ENCODE results near the gene PDE3A.
"Not testable (repeated sequence)": the region's sequence is repeated elsewhere in the genome, so short reads cannot be mapped to it uniquely, and the experiment has no call there.

Gene PDE3A

GRCh38 chr12:20560935-20561334 lies 192.6 kb downstream of the PDE3A start:
- DNase-seq, result no peak

DNA sequence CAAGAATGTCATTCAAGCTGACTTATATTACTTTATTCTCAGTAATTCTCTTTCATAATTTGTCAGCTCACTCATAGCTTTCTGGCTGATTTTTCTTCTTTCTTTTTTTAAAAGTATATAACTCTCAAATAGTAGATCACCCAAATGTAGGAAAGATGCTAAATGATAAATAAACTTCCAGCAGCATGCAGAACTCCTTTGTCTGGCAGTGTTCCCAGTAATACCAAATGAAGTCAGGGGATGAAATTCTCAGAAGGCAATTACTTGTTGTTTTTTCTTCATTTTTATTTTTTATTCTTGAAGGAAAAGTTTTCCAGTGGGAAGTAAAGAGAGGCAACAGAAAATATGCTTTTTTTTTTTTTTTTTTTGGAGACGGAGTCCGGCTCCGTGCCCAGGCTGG lies 193.5 kb downstream of the PDE3A start:
- no peak for DNase-seq

DNA sequence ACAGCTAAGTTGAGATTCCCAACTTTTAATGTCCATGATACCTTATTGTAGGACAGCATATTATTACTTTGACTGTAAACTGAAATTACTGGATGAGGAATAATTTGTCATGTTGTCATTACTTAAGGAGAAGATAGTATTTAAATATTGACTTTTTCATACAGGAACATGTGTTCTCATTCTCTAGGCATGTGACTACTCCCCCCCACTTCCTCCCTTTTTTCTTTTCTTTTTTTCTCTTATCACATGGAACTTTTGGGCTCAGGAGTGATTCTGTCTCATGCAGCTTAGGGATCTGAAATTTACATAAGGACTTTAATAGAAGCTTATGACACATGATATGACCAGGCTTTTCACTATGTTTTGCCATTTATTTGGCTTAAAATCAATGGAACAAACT lies 199.1 kb downstream of the PDE3A start:
- no peak for DNase-seq

GRCh38 chr12:20572451-20572850 lies 204.1 kb downstream of the PDE3A start:
- no peak for DNase-seq

GRCh38 chr12:20576528-20576927 lies 208.2 kb downstream of the PDE3A start:
- no peak for DNase-seq

DNA sequence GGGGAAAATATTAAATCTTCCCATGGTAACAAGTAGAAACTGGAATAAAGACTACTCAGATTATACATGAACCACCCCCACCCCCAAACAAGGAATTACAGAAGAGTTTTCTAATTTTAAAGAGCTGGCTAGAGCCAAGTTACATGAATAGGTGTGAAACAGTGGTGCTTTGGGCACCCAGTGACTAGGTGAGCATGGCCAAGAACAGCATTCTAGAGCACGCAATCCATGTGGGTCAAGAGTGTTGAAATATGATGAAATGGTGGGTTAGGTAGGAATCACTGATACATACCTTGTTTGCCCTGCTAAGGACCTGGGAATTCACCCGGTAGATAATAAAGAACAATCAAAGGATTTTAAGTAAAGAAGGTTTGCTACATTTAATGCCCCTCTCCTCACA lies 208.7 kb downstream of the PDE3A start:
- DNase-seq, result no peak

DNA sequence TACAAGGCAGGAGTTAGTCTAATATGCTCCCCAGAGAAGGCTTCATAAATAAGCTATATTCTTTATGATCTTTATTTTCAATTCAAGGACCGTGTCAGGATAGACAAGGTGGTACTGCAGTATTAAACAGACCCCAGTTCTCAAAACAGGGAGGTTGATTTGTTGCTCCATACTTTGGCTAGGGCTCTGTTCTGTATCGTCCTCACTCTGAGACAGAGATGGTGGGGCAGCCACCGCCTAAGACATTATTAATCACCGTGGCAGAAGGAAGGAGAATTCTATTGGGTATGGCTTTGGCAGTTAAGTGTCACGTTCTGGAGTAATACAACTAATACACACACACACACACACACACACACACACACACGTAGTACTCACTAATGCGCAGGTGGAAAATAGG lies 209.8 kb downstream of the PDE3A start:
- no peak for DNase-seq

GRCh38 chr12:20585055-20585625 lies 216.8 kb downstream of the PDE3A start:
- DNase-seq, result no peak

DNA sequence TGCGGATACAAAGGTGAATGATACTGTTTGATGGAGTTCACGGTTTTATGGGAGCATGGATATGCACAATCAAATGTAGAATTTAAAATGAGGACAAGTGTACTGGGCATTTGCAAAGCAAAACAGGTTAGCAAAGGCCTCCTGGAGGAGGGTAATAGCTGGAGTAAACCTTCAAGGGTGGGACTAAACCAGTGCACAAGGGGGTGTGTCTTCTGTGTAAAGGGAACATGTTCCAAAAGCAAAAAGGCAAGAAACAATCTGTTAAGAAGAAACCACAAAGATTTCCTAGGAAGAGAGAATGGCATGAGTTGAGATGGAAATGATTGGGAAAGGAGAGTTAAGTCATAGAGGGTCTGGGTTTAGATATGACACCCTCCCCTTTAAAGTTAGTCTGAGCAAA lies 217.6 kb downstream of the PDE3A start:
- no peak for DNase-seq

GRCh38 chr12:20588042-20588441 lies 219.7 kb downstream of the PDE3A start:
- no peak for DNase-seq

DNA sequence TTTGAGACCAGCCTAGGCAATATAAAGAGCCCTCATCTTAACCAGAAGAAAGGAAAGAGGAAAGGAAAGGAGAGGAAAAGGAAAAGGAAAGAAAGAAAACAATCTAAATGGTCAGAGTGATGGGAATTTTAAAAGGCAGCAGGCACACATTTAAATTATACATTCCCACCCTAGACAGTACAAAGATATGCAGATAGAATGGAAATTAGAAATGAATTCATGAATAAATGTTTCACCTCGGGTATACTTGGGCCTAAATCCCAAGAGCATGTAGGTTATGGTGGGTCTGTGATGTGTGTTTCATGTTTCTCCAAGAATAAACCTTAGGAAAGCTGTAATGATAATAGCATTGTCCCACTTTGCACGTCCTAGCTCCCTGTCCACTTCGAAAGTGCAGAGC lies 222.2 kb downstream of the PDE3A start:
- DNase-seq, result no peak

DNA sequence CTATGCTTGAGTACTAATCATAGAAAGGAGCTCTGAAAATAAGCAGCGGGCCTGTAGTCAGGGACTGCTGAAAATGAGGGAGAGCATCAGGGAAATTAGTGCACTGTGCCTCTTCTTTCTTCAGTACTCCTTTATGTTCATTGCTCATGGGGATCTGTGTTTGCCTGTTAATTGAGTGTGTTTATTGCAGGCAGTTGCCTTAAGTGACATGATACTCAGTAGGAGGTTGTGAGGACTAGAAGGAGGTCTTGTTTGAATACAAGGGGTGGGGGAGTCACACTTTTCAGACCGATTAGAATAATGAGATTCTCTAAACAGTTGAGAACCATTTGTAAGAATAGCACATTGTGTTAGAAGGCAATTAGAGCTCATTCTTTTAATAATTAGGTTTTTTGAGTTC lies 224.2 kb downstream of the PDE3A start:
- DNase-seq, result no peak

- DNase-seq, result no peak
Observed at GRCh38 chr12:20593611-20594010, 225.3 kb downstream of the PDE3A start.

DNA sequence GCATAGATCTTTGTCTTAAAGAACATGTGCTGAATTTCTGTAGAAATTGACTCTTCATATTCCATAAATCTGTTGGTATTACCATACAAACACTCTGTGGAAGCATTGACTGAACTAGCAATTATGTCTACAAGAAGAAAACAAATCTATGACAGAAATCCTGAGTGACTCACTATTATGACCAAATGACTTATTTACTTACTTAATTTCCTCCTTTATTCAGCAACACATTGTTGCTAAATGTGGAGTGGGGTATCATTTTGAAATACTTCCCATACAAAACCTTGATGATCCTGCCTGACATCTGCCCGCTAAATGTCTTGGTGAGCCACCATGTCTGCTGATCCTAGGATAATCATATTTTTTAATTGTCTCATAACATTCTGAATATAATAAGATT lies 227.7 kb downstream of the PDE3A start:
- DNase-seq, result no peak

DNA sequence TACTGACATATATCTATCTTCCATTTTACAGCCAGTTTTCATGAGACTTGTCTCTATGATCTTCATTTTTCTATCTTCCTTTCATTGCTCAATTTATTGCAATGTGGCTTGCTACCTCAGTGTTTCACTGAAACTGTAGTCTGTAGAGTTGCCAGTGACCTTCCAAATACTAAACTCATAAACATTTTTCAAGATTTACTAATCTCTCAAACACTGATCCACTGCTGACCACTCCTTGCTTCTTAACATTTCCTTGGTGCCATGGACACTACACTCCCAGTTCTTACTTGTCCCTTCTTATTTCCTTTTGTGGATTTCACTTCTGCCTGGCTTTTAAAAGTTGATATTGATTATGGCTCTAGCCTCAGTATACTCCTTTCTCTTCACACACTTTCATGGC lies 231.4 kb downstream of the PDE3A start:
- DNase-seq, result no peak

DNA sequence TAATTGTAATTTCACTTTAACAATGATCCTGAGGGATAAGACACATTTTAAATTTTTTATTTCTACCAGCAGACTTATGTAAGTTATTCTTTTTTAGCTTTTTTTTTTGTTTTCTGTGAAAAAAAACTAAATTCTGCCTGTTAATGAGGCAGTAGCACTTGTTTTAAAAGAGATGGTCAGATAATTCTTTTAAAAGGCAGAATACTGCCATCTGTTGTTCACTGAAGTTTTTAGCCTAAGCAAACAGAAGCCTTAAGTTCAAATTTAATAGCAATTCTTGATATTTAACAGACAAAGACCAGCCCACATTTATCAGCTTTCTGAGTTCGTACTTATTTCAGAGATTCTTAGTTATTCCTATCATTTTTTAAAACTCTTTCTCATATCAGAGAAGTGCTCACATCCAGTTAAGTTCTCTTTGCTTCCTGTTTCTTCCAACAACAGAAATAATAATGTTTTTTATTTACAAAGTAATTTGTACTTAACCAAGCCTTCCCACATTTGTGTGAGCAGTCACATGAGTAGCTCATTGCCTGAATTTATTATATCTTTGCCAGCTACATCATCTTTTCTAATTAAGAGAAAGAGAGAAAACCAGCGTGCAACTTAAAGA lies 233.4 kb downstream of the PDE3A start:
- no peak for DNase-seq

- no peak for DNase-seq
Observed at GRCh38 chr12:20602641-20603391, 234.5 kb downstream of the PDE3A start.

DNA sequence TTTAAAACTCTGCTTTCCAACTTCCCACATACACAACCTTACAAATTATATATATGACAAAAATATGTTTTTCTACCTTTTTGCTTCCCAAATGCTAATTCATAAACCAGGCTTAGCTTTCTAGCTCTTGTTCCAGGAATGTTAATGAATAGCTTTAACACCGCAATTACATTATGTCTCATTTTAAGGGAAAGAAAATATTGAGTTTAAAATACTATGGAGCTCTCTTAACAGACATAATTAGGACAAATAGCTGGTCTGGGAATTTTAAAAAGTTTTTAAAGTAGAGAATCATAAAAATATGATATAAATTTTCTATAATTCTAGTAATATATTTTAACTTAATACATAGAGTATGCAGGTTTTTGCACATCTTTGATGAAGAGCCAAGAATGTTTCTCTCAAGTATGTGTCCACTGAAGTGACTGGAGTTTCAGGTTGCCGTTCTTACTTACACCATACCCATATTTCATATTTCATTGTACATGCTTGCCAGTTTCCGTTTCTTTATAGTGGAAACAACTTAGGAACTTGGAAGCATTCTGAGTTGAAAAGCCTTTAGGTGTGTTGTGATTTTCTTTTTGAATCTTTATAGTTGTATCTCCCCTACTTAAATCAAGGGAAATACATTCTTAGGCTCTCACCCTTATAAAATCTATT lies 236.2 kb downstream of the PDE3A start:
- no peak for DNase-seq

GRCh38 chr12:20615020-20615419 lies 246.7 kb downstream of the PDE3A start:
- not testable (repeated sequence) for DNase-seq

DNA sequence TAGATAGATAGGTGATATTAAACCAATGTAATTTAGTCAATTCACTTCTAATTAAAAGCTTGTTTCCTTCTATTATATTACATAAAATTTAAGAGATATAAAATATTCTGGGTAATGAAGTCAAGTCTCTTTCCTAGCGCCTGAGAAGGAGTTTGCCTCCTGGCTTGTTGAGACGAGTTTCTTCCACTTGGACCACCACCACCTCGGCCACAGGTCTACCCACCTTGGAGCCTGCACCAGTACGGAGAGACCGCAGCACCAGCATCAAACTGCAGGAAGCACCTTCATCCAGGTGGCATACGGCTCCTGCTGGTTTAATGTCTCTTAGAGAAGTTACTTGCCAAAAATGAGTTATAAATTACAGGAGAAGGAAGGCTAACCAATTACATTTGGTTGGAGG lies 247.8 kb downstream of the PDE3A start:
- DNase-seq, result no peak

- no peak for DNase-seq
Observed at GRCh38 chr12:20620261-20620660, 251.9 kb downstream of the PDE3A start.

GRCh38 chr12:20624718-20625117 lies 256.4 kb downstream of the PDE3A start:
- DNase-seq, result no peak

DNA sequence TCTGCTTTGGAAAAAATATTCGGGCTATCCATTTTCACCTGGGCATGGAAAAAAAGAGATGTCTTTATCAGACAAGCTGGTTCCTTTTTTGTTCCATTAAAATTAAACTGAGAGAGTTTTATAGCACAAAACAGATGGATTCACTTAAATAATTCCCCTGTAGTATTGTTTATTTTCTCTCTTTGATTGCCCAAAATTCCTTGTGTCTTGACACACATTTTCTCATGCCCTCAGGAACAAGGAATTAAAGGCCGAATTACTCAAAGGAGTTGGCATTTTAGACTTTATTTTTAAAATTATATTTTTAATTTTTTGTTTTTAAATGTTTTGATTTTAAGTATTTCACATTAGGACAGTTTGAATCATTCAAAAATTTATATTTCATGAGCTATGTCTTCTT lies 257.2 kb downstream of the PDE3A start:
- no peak for DNase-seq

GRCh38 chr12:20627001-20627588 lies 258.8 kb downstream of the PDE3A start:
- no peak for DNase-seq
